ENCODE results near the gene SERPINA3.

DNA sequence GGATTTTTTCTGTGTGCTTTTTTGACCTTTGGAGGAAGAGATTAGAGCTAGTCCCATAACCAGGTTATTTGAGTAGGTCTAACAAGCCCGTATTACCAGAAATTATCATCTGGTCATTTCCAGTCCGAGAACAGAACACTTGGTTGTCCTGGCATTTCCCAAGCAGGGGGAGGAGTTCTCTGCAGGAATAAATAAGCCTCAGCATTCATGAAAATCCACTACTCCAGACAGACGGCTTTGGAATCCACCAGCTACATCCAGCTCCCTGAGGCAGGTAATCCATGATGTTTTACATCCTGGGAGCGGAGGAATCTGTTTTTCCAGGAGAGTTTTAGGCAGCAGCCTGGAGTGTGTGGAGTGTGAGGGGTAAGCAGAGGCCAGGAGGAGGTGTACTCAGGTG is at the start of gene SERPINA3:
- TF ChIP-seq, protein P1, sequence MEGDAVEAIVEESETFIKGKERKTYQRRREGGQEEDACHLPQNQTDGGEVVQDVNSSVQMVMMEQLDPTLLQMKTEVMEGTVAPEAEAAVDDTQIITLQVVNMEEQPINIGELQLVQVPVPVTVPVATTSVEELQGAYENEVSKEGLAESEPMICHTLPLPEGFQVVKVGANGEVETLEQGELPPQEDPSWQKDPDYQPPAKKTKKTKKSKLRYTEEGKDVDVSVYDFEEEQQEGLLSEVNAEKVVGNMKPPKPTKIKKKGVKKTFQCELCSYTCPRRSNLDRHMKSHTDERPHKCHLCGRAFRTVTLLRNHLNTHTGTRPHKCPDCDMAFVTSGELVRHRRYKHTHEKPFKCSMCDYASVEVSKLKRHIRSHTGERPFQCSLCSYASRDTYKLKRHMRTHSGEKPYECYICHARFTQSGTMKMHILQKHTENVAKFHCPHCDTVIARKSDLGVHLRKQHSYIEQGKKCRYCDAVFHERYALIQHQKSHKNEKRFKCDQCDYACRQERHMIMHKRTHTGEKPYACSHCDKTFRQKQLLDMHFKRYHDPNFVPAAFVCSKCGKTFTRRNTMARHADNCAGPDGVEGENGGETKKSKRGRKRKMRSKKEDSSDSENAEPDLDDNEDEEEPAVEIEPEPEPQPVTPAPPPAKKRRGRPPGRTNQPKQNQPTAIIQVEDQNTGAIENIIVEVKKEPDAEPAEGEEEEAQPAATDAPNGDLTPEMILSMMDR (conservative IDR thresholded peaks at IDR 0.05; ENCODE audit: low read depth, low read length): no peak
- TF ChIP-seq EZH2phosphoT487 (IDR thresholded peaks at IDR 0.05; ENCODE audit: borderline replicate concordance, low read length): no peak
- TF ChIP-seq EZH2 (IDR thresholded peaks at IDR 0.05; ENCODE audit: low read length, unreplicated experiment): no peak
